Kidney tubule cell (primary cell): ENCODE results near the gene HTRA1.

Experiments
- DNase-seq: peaks from one replicate; pipeline ENCODE4 v3.0.0-alpha.2; 2018; ENCODE audit warnings: low spot score

Gene HTRA1

DNA sequence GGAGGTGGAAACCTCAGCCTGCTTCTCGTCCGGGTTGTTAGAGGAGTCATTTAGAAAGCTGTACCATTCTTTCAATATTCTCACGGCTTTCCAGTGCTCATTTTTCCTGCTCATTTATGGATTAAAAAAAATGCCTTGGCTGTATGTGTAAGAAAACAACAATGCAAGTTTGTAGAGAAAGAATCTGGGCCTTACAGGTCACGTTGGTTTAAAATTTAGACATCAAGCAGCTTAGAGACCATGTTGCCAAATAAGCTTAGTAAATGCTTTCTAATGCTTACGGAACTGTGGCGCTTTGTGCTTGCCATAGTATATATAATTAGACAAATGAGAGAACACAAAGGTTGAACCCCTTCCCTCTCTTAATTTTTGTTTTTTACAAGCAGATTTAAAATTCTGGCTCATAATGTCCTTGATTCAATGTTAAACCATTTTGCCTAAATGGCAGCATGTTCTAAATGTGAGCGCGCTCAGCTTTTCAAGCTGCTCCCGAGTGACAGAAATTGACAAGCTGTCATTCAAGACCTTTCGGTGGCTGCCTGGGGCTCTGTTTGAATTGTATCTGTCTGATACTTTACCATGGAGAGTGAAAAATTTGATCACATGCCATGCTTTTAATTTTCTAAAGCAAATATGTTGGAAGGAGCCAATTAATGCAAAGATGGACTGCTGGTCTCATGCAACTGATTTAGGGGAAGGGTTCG, 5.8 kb upstream of the HTRA1 start:
- no peak for DNase-seq

- DNase-seq: no peak
Observed at GRCh38 chr10:122457934-122458333, 3.4 kb upstream of the HTRA1 start.

GRCh38 chr10:122458693-122459092, 2.7 kb upstream of the HTRA1 start:
- DNase-seq: no peak

- no peak for DNase-seq
Observed at GRCh38 chr10:122459561-122460273, 1.6 kb upstream of the HTRA1 start.

DNA sequence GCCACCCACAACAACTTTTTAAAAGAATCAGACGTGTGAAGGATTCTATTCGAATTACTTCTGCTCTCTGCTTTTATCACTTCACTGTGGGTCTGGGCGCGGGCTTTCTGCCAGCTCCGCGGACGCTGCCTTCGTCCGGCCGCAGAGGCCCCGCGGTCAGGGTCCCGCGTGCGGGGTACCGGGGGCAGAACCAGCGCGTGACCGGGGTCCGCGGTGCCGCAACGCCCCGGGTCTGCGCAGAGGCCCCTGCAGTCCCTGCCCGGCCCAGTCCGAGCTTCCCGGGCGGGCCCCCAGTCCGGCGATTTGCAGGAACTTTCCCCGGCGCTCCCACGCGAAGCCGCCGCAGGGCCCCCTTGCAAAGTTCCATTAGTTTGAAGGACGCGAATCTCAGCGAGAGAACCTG, 461 bp upstream of the HTRA1 start:
- no peak for DNase-seq

GRCh38 chr10:122461729-122462532, 578 bp downstream of the HTRA1 start:
- DNase-seq: peak; percentile 50

- DNase-seq: peak; percentile 20
Observed at GRCh38 chr10:122462533-122463465, 1.4 kb downstream of the HTRA1 start.

- DNase-seq: no peak
Observed at GRCh38 chr10:122463466-122464249, 2.3 kb downstream of the HTRA1 start.

DNA sequence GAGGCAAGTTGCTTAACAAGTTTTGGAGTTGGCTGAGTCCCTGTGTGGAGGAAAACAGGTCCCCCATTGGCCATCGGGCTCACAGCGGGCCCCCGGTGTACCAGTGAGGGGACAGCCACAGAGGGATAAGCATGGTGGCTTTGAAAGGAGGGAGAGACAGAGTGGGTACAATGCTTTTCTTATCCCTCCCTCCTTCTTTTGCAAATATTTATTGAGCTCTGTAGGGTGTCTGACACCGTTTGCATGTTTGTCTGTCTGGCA, 2.8 kb downstream of the HTRA1 start:
- no peak for DNase-seq

DNA sequence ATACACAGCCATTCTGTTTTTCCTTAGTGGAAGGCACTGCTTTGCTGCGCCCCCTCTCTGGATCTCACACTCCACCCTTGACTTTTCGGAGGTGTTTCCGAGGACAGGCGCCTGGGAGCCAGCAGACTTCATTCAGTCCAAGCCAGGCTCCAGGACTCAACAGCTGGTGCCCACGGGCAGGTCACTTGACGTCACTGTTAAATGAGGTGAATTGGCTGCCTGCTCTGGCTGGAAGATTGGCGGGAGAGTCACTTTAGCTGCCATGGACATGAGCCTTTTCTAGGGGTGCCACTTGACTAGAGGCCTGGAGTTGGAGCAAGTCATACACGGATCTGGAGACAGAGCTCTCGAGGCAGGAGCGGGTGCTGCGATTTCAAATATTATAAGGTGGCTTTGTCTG, 3.2 kb downstream of the HTRA1 start:
- no peak for DNase-seq

DNA sequence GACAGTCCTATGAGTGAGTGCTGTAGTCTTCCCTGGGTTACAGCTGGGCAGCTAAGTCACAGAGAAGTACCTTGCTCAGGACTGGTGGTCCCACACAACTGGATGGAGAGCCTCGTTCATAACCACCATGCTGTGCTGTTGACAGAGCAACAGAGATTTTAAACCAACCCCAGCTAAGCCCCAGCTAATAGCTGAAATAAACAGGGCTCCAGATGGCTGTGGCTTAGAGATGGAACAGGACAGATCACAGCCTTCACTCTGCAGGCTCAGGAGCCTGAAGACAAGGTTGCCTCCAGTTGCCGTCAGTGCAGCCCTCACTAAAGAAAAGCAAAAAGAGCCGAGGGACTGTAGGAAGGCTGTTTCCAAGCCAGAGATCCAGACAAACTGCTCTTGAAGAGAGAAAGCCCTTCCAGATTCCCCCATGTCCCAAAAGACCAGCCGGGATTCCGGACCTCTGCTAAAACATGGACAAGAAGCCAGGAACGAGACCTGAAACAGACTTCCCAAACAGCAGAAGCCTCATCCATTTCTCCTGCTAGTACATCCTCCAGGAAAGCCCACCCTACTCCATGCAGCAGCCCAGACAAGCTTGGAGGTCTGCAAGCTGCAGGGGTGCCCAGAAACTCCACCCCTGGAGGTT, 4.2 kb downstream of the HTRA1 start:
- no peak for DNase-seq

GRCh38 chr10:122466951-122467381, 5.6 kb downstream of the HTRA1 start:
- DNase-seq: no peak

DNA sequence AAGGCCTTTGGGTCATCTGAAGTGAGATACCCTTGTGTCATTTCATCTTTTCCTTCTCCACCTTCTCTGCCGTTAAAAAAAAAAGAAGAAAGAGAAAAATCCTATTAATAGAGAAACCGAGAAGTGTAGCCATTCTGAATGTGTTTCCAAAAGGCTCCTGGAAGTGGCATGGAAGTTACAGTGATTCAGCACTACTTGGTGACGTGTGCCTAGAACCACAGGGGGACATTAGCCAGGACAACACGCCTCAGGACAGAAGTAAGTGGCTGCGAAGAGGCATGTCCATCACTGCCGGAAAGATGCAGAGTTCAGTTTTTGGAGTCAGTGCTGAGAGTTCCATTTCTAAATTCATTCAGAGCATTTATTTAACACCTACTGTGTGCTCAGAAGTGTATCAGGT, 6.3 kb downstream of the HTRA1 start:
- no peak for DNase-seq

- no peak for DNase-seq
Observed at GRCh38 chr10:122468307-122468925, 7.1 kb downstream of the HTRA1 start.

GRCh38 chr10:122468926-122469781, 7.8 kb downstream of the HTRA1 start:
- DNase-seq: peak; percentile 88

DNA sequence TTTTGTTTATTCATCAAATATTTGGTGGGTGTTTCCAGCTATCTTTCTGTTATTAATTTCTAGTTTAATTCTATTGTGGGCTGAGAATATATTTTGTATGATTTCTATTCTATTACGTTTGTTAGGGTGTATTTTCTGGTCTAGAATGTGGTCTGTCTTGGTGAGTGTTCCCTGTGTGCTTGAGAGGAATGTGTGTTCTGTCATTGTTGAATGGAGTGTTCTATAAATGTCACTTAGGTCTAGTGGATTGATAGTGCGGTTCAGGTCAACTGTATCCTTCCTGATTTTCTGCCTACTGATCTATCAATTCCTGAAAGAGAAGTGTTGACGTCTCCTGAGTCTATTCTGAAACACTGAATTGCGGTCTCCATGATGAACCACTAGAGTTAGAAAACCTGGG, 8.5 kb downstream of the HTRA1 start:
- DNase-seq: no peak

GRCh38 chr10:122471531-122472177, 10.3 kb downstream of the HTRA1 start:
- DNase-seq: peak; percentile 14

GRCh38 chr10:122473116-122473515, 11.8 kb downstream of the HTRA1 start:
- no peak for DNase-seq
